ENCODE data around the gene SGMS2. TPM values are rescaled to one million over a fixed set of nuclear protein-coding genes. Genes with fewer than 3 reads are reported as not detected.

SGMS2 gene
- total and polyA plus RNA-seq, 2 donors from 2014 or later: 5.3 to 67.7 TPM

DNA sequence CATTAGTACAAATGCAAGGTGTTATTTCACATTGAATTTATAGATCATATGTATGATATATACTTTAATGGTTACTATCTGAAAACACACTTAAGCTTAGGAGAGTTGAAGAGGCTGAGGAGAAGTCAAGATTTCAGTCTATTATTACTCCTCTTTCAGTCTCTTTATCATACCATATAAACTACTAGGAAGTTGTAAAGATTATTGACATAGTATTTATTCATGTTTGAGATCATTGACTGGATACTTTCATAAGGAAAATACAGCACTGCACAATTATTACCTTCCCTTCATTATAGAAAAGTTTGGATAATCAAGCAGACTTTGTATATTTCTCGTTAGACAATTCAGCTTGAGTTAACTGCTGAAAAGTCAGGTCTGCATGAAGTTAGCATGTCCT is 10.0 kb upstream of the SGMS2 start:
- no peak for TF ChIP-seq CTCF (IDR thresholded peaks at IDR 0.05; ENCODE audit: borderline replicate concordance, extremely low read depth, insufficient read depth)
- H3K9ac ChIP-seq (ENCODE audit: low read length in 3 of 3): no peak overlapping the region
- no peak for DNase-seq
- no peaks in the 10 kb centered on the region for H3K4me1 ChIP-seq (ENCODE audit: control insufficient read depth in 2 of 3, insufficient read depth in 2 of 3, low read depth in 1 of 3, low read length in 3 of 3)
- H3K36me3 ChIP-seq (ENCODE audit: control insufficient read depth in 2 of 3, insufficient read depth in 3 of 3, low read length in 3 of 3): no peaks in the 10 kb centered on the region
- FAIRE-seq: no peak
- intact Hi-C loops (cut with DNase I): no loop called here
- no peak overlapping the region for H3K27ac ChIP-seq (ENCODE audit: low read depth in 2 of 2, low read length in 2 of 2)
- H3K4me3 ChIP-seq (ENCODE audit: low read length in 3 of 3): no peak overlapping the region
- H3K27me3 ChIP-seq (ENCODE audit: control insufficient read depth, insufficient read depth, low read length): no peaks in the 10 kb centered on the region
- H3K9me3 ChIP-seq (ENCODE audit: control insufficient read depth in 2 of 3, insufficient read depth in 1 of 3, low read length in 3 of 3): no peaks in the 10 kb centered on the region

- Histone ChIP-seq H3K9ac (ENCODE audit: low read length in 3 of 3) (no peak overlapping the region), H3K9me3 (ENCODE audit: control insufficient read depth in 2 of 3, insufficient read depth in 1 of 3, low read length in 3 of 3) (no peaks in the 10 kb centered on the region), H3K4me3 (ENCODE audit: low read length in 3 of 3) (no peak overlapping the region), H3K4me1 (ENCODE audit: control insufficient read depth in 2 of 3, insufficient read depth in 2 of 3, low read depth in 1 of 3, low read length in 3 of 3) (no peaks in the 10 kb centered on the region), H3K36me3 (ENCODE audit: control insufficient read depth in 2 of 3, insufficient read depth in 3 of 3, low read length in 3 of 3) (no peaks in the 10 kb centered on the region), H3K27ac (ENCODE audit: low read depth in 2 of 2, low read length in 2 of 2) (no peak overlapping the region), H3K27me3 (ENCODE audit: control insufficient read depth, insufficient read depth, low read length) (no peaks in the 10 kb centered on the region)
- DNase-seq (no peak), FAIRE-seq (no peak)
- intact Hi-C loops (cut with DNase I): no loop called here
- no peak for TF ChIP-seq CTCF (IDR thresholded peaks at IDR 0.05; ENCODE audit: borderline replicate concordance, extremely low read depth, insufficient read depth)
Observed at GRCh38 chr4:107815158-107815557, 9.6 kb upstream of the SGMS2 start.

GRCh38 chr4:107818301-107818910 is 6.3 kb upstream of the SGMS2 start:
- DNase-seq (peak in 1 of 5 donors; percentile 39), FAIRE-seq (no peak)
- H3K27me3 ChIP-seq (ENCODE audit: control insufficient read depth, insufficient read depth, low read length): no peaks in the 10 kb centered on the region
- intact Hi-C loops (cut with DNase I): no loop called here
- H3K9me3 ChIP-seq (ENCODE audit: control insufficient read depth in 2 of 3, insufficient read depth in 1 of 3, low read length in 3 of 3): no peaks in the 10 kb centered on the region
- no peaks in the 10 kb centered on the region for H3K36me3 ChIP-seq (ENCODE audit: control insufficient read depth in 2 of 3, insufficient read depth in 3 of 3, low read length in 3 of 3)
- no peak overlapping the region for H3K9ac ChIP-seq (ENCODE audit: low read length in 3 of 3)
- no peak for TF ChIP-seq CTCF (IDR thresholded peaks at IDR 0.05; ENCODE audit: borderline replicate concordance, extremely low read depth, insufficient read depth)
- H3K4me1 ChIP-seq (ENCODE audit: control insufficient read depth in 2 of 3, insufficient read depth in 2 of 3, low read depth in 1 of 3, low read length in 3 of 3): no peaks in the 10 kb centered on the region
- no peak overlapping the region for H3K4me3 ChIP-seq (ENCODE audit: low read length in 3 of 3)
- no peak overlapping the region for H3K27ac ChIP-seq (ENCODE audit: low read depth in 2 of 2, low read length in 2 of 2)
